Measurements from ENCODE around the gene CAPG. TPM values are rescaled to one million over a fixed set of nuclear protein-coding genes. Genes with fewer than 3 reads are reported as not detected.

The CAPG gene
- total and polyA plus RNA-seq, 2 of the 4 experiments (the other 2 are of a cell fraction), result 79.9 to 98.3 TPM

- no peaks in the 10 kb centered on the region for H3K36me3 ChIP-seq (ENCODE audit: control insufficient read depth, insufficient read depth, low read length)
- no peak for ATAC-seq (ENCODE audit: low read depth)
- CTCF ChIA-PET, result no interaction called here
Observed at GRCh38 chr2:85457877-85458316, 47.7 kb upstream of the CAPG start.

More at GRCh38 chr2:85457877-85458316, 47.7 kb upstream of the CAPG start:
- no peak overlapping the region for H2AFZ ChIP-seq (replicated peaks; ENCODE audit: low read length, poor library complexity)
- no peak overlapping the region for H3K23ac ChIP-seq (ENCODE audit: low read depth, low read length)
- H3K9me1 ChIP-seq (ENCODE audit: insufficient read depth, low read length), result no peaks in the 10 kb centered on the region
- H4K8ac ChIP-seq (ENCODE audit: low read depth in 2 of 2, low read length in 2 of 2), result no peak overlapping the region
- no peak for DNase-seq
- no peaks in the 10 kb centered on the region for H4K20me1 ChIP-seq (ENCODE audit: insufficient read depth, low read length)
- no peaks in the 10 kb centered on the region; the same call in 1 of the 2 replicates for H3K4me1 ChIP-seq (ENCODE audit: control insufficient read depth, insufficient read depth, low read length)
- H3K27ac ChIP-seq (ENCODE audit: insufficient read depth, low read length), result no peak overlapping the region
- no peak overlapping the region for H2AK9ac ChIP-seq (replicated peaks; ENCODE audit: low read depth, low read length, poor library complexity)
- BruUV-seq (replicated peaks), result no TSS peak
- no peak overlapping the region for H2BK20ac ChIP-seq (ENCODE audit: low read depth, low read length)
- no peak overlapping the region for H3K9ac ChIP-seq (ENCODE audit: low read depth, low read length)
- H3K4me2 ChIP-seq (ENCODE audit: low read depth, low read length), result no peak overlapping the region
- dilution Hi-C loops (cut with HindIII; ENCODE audit: low sequenced_read_pairs, unreplicated experiment), result no loop called here
- TF ChIP-seq FOS (IDR thresholded peaks at IDR 0.05; ENCODE audit: low read depth, low read length) (no peak), CTCF (conservative IDR thresholded peaks at IDR 0.05; ENCODE audit: low read depth, low read length) (no peak), RCOR1 (IDR thresholded peaks at IDR 0.05; ENCODE audit: insufficient replicate concordance, low read length) (no peak), POLR2A (IDR thresholded peaks at IDR 0.05; ENCODE audit: low read depth, low read length) (no peak), RAD21 (IDR thresholded peaks at IDR 0.05; ENCODE audit: low read length) (no peak), BHLHE40 (IDR thresholded peaks at IDR 0.05; ENCODE audit: low read depth, low read length) (no peak), NFE2L2 (IDR thresholded peaks at IDR 0.05; ENCODE audit: low read depth, low read length) (no peak), RFX5 (IDR thresholded peaks at IDR 0.05; ENCODE audit: low read depth, low read length) (no peak), USF2 (IDR thresholded peaks at IDR 0.05; ENCODE audit: low read depth, low read length) (no peak), ELK1 (IDR thresholded peaks at IDR 0.05; ENCODE audit: borderline replicate concordance, low read depth, low read length) (no peak), MAZ (IDR thresholded peaks at IDR 0.05; ENCODE audit: borderline replicate concordance, low read depth, low read length) (no peak)
- intact Hi-C loops (cut with micrococcal nuclease), result no loop called here
- no peak overlapping the region for H2BK15ac ChIP-seq (ENCODE audit: low read depth, low read length)
- in situ Hi-C loops (cut with MboI; ENCODE audit: low sequenced_read_pairs), result no loop called here
- H3K14ac ChIP-seq (replicated peaks; ENCODE audit: low read depth, low read length), result no peak overlapping the region
- H3K56ac ChIP-seq (ENCODE audit: extremely low read depth, insufficient read depth, low read length), result no peak overlapping the region
- no peaks in the 10 kb centered on the region for H3K9me3 ChIP-seq (ENCODE audit: control insufficient read depth, insufficient read depth, low read length)
- 61% methylated on average over 3 of the region's 6 CpGs; no CpG with 5 or more reads in 1 of the 2 experiments for WGBS, 2 experiments (ENCODE audit: extremely low coverage in 2 of 2, insufficient read length in 1 of 2)
- no peak overlapping the region for H3K4ac ChIP-seq (ENCODE audit: low read depth, low read length)
- no peak overlapping the region for H3K18ac ChIP-seq (ENCODE audit: low read depth, low read length)
- no peak overlapping the region for H3K4me3 ChIP-seq (ENCODE audit: insufficient read depth, low read depth, low read length)
- no peak overlapping the region for H2BK120ac ChIP-seq (ENCODE audit: low read depth, low read length)
- H4K91ac ChIP-seq (ENCODE audit: insufficient read depth, low read depth, low read length), result no peak overlapping the region
- no peak overlapping the region for H2AK5ac ChIP-seq (ENCODE audit: low read depth, low read length)
- H3K27me3 ChIP-seq (ENCODE audit: control insufficient read depth, insufficient read depth, low read length), result 0 out of 2 replicates have a peak, but pooled peaks cover 3% of the 10 kb centered on the region
- no peak overlapping the region for H2BK5ac ChIP-seq (ENCODE audit: low read depth, low read length, poor library complexity, severe bottlenecking)
- H4K5ac ChIP-seq (ENCODE audit: low read depth, low read length), result no peak overlapping the region
- no peaks in the 10 kb centered on the region for H3K79me1 ChIP-seq (ENCODE audit: low read depth in 1 of 2, low read length in 2 of 2)
- POLR2A ChIA-PET (ENCODE audit: unreplicated experiment), result no interaction called here

All from IMR-90 (cell line).